ENCODE data around the gene ARHGEF6. TPM values are rescaled to one million over a fixed set of nuclear protein-coding genes. Genes with fewer than 3 reads are reported as not detected.

The ARHGEF6 gene
- total and polyA plus RNA-seq, 2 experiments from 2014 or later = 2.5 to 6.0 TPM

- H3K9me2 ChIP-seq (ENCODE audit: insufficient read depth) = no peaks in the 10 kb centered on the region
- no peak for ATAC-seq
- H3K27me3 ChIP-seq (ENCODE audit: insufficient read depth) = no peaks in the 10 kb centered on the region
- no peak overlapping the region for H3K27ac ChIP-seq (ENCODE audit: low read depth)
- no peaks in the 10 kb centered on the region for H3K36me3 Mint-ChIP-seq (ENCODE audit: low read depth)
- no peaks in the 10 kb centered on the region for H3F3A ChIP-seq (replicated peaks; ENCODE audit: low read depth)
- H3K36me3 ChIP-seq (ENCODE audit: insufficient read depth) = no peaks in the 10 kb centered on the region
- H3K4me1 Mint-ChIP-seq = peaks cover 6% of the 10 kb centered on the region
- TF ChIP-seq ETS1 (IDR thresholded peaks at IDR 0.05) (no peak), EZH2 (IDR thresholded peaks at IDR 0.05; ENCODE audit: low read depth, unreplicated experiment) (no peak), NANOG (IDR thresholded peaks at IDR 0.05; ENCODE audit: borderline replicate concordance) (no peak), JUNB (IDR thresholded peaks at IDR 0.05; ENCODE audit: unreplicated experiment) (no peak), ZNF114 (CRISPR knock-in tag; IDR thresholded peaks at IDR 0.05) (no peak), ZNF462 (CRISPR knock-in tag; IDR thresholded peaks at IDR 0.05) (no peak)
- no peaks in the 10 kb centered on the region for H4K20me1 ChIP-seq (replicated peaks; ENCODE audit: insufficient read depth)
- H3K4me3 Mint-ChIP-seq = no peak overlapping the region
- no peak for DNase-seq (ENCODE audit: low spot score)
- H2AFZ ChIP-seq = no peak overlapping the region
- no peak overlapping the region for H3K4me3 ChIP-seq
- H3K4me1 ChIP-seq (ENCODE audit: insufficient read depth) = no peaks in the 10 kb centered on the region
- no peaks in the 10 kb centered on the region for H3K79me2 ChIP-seq (replicated peaks; ENCODE audit: insufficient read depth)
- no peak overlapping the region for H3K4me2 ChIP-seq
- H3K27ac Mint-ChIP-seq = no peak overlapping the region
- H3K9me3 Mint-ChIP-seq = no peaks in the 10 kb centered on the region
- H3K27me3 Mint-ChIP-seq (ENCODE audit: insufficient read depth, low read depth, poor library complexity) = peaks cover 6% of the 10 kb centered on the region
These were observed 109.6 kb downstream of the ARHGEF6 start for GRCh38 chrX:136671006-136671610.

Data from GM23338 (cell line).